ENCODE measurements around the gene MCTP1. TPM values are rescaled to one million over a fixed set of nuclear protein-coding genes. Genes with fewer than 3 reads are reported as not detected.

MCTP1 gene
- total and polyA plus RNA-seq, 2 of the 8 experiments (the other 6 are each of a cell fraction or from before 2014, with no cell fraction given), result 0.56 to 3.4 TPM

DNA sequence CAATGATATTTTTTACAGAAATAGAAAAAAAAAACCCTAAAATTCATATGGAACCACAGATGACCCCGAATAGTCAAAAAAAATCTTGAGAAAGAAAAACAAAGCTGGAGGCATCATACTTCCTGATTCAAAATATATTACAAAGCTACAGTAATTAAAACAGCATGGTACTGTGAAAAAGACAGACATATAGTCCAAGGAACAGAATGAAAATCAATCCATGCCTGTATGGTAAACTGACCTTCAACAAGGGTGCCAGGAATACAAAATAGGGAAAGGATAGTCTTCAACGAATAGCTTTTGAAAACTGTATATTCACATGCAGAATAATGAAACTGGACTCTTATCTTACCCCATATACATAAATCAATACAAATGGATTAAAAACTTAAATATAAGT lies 307.5 kb downstream of the MCTP1 start:
- no peak overlapping the region for H2BK120ac ChIP-seq (replicated peaks; ENCODE audit: low read depth, low read length)
- H3K36me3 ChIP-seq (ENCODE audit: control insufficient read depth in 2 of 4, insufficient read depth in 4 of 4, low read length in 3 of 4), result no peaks in the 10 kb centered on the region
- no peak overlapping the region for H3K27ac ChIP-seq (ENCODE audit: low read depth, low read length)
- H4K8ac ChIP-seq (ENCODE audit: extremely low read depth, insufficient read depth, low read length), result no peak overlapping the region
- H3K18ac ChIP-seq (ENCODE audit: extremely low read depth, low read length), result no peak overlapping the region
- H3K79me2 ChIP-seq (ENCODE audit: control insufficient read depth in 1 of 2, insufficient read depth in 2 of 2, low read length in 2 of 2), result no peaks in the 10 kb centered on the region
- no peak overlapping the region for H3K9ac ChIP-seq (replicated peaks in 1 of 4; ENCODE audit: extremely low read depth in 1 of 4, low read depth in 3 of 4, low read length in 3 of 4)
- H3K4me2 ChIP-seq (ENCODE audit: insufficient read depth in 1 of 2, low read depth in 2 of 2, low read length in 2 of 2), result no peak overlapping the region
- no peak for TF ChIP-seq ASH2L (IDR thresholded peaks at IDR 0.05; ENCODE audit: low read length)
- TF ChIP-seq TEAD4 (IDR thresholded peaks at IDR 0.05; ENCODE audit: low read depth, low read length), result no peak
- no peak for TF ChIP-seq YY1 (IDR thresholded peaks at IDR 0.05; ENCODE audit: low read depth, low read length)
- ChIA-PET POLR2A (ENCODE audit: partially characterized antibody) (no interaction called here), CTCF (ENCODE audit: partially characterized antibody) (interaction anchor here (1.2 to 4.5 kb wide), 3 partner anchors 9 to 200 kb away, joined by 3 to 21 read pairs (median 3); no protein-coding TSS in a partner anchor)
- no peak overlapping the region for H4K91ac ChIP-seq (replicated peaks; ENCODE audit: insufficient read length, low read length)
- H2AK5ac ChIP-seq (ENCODE audit: low read depth, low read length), result no peak overlapping the region
- H3K79me1 ChIP-seq (ENCODE audit: low read depth, low read length), result no peaks in the 10 kb centered on the region
- no peak overlapping the region for H4K5ac ChIP-seq (ENCODE audit: insufficient read length, low read depth, low read length)
- H2BK12ac ChIP-seq (ENCODE audit: low read depth, low read length), result no peak overlapping the region
- H3K14ac ChIP-seq (ENCODE audit: insufficient read length), result no peak overlapping the region
- no peak overlapping the region for H2BK15ac ChIP-seq (ENCODE audit: low read length)
- no peaks in the 10 kb centered on the region for H4K20me1 ChIP-seq (replicated peaks in 1 of 2; ENCODE audit: control insufficient read depth in 1 of 2, insufficient read depth in 2 of 2, low read length in 2 of 2)
- H3K4me1 ChIP-seq (replicated peaks in 1 of 4; ENCODE audit: control insufficient read depth in 3 of 4, insufficient read depth in 4 of 4, low read length in 3 of 4), result no peaks in the 10 kb centered on the region
- no peak overlapping the region for H3K4me3 ChIP-seq (ENCODE audit: extremely low read depth in 1 of 4, insufficient read depth in 2 of 4, low read depth in 3 of 4, low read length in 4 of 4)
- H2AFZ ChIP-seq (ENCODE audit: low read length), result no peak overlapping the region
- 28% methylated on average over 2 of the region's 2 CpGs; no CpG with 5 or more reads in 1 of the 2 experiments for WGBS, 2 experiments (ENCODE audit: extremely low coverage in 1 of 2, insufficient coverage in 1 of 2, insufficient read length in 1 of 2, insufficient replicate concordance in 2 of 2, low coverage in 1 of 2, low lambda C conversion rate in 2 of 2, missing lambda C conversion rate in 1 of 2)
- no peak overlapping the region for H2BK5ac ChIP-seq (ENCODE audit: low read depth, low read length)
- no peaks in the 10 kb centered on the region for H3K27me3 ChIP-seq (replicated peaks in 1 of 4; ENCODE audit: control insufficient read depth in 3 of 4, extremely low read depth in 1 of 4, insufficient read depth in 3 of 4, low read length in 3 of 4)
- H3K4ac ChIP-seq (replicated peaks; ENCODE audit: insufficient read length, low read depth, low read length), result no peak overlapping the region
- no peak overlapping the region for H3K56ac ChIP-seq (replicated peaks; ENCODE audit: insufficient read length, low read depth, low read length)
- DNase-seq (ENCODE audit: low read depth in 1 of 2, low spot score in 2 of 2) (no peak), FAIRE-seq (no peak)
- H2BK20ac ChIP-seq (ENCODE audit: low read length), result no peak overlapping the region
- no peaks in the 10 kb centered on the region for H3K23me2 ChIP-seq (ENCODE audit: low read depth, low read length)
- peaks cover 0 to 2% of the 10 kb centered on the region in 2 experiments; a peak in 3 of 4 replicates for H3K9me3 ChIP-seq (ENCODE audit: insufficient read depth in 2 of 2, low read depth in 1 of 2, low read length in 1 of 2)
- no peak overlapping the region for H3K23ac ChIP-seq (ENCODE audit: insufficient read length)

Measured in H1 (cell line).